Natural killer cell (primary cell): ENCODE results near the gene COL25A1. TPM values are rescaled to one million over a fixed set of nuclear protein-coding genes. Genes with fewer than 3 reads are reported as not detected.
"Not testable (repeated sequence)": the region's sequence is repeated elsewhere in the genome, so short reads cannot be mapped to it uniquely, and the experiment has no call there.

ENCODE experiments used
- ATAC-seq, 3 donors: fragments of 150-1000 bp in 2 of 3; fragments of 200-7000 bp in 1 of 3; cut with Tn5 transposase; 1 replicate in 1 of 3; 2 replicates in 2 of 3; pipeline ENCODE4 v1.10.0; 2021; ENCODE audit warnings: mild to moderate bottlenecking in 2 of 3, moderate library complexity in 2 of 3
- DNase-seq, 2 donors: peaks; one replicate each; pipeline versions ENCODE4 v3.0.0 to v3.0.0-alpha.2; 2013 to 2021; ENCODE audit warnings: mixed read lengths in 1 of 2
- H3K27ac ChIP-seq: one replicate; pipeline ENCODE4 v1.5.1; 2013; ENCODE audit warnings: mild to moderate bottlenecking, low read length
- H3K27me3 ChIP-seq: one replicate; pipeline ENCODE4 v1.6.1; 2013; ENCODE audit warnings: low read length; ENCODE audit not compliant: control insufficient read depth, insufficient read depth
- H3K36me3 ChIP-seq: one replicate; pipeline ENCODE4 v1.6.1; 2013; ENCODE audit warnings: low read length; ENCODE audit not compliant: control insufficient read depth, insufficient read depth
- H3K4me1 ChIP-seq: one replicate; pipeline ENCODE4 v1.6.1; 2013; ENCODE audit warnings: low read length; ENCODE audit not compliant: control insufficient read depth, insufficient read depth
- H3K4me3 ChIP-seq: one replicate; pipeline ENCODE4 v1.5.1; 2013; ENCODE audit warnings: low read length
- H3K9me3 ChIP-seq: one replicate; pipeline ENCODE4 v1.6.1; 2013; ENCODE audit warnings: low read length; ENCODE audit not compliant: control insufficient read depth, insufficient read depth
- H3K27ac Mint-ChIP-seq, 2 donors: one replicate each; pipeline ENCODE4 v1.8.0; 2022; ENCODE audit warnings: mild to moderate bottlenecking in 2 of 2, mixed read lengths in 2 of 2, moderate library complexity in 1 of 2
- H3K27me3 Mint-ChIP-seq, 2 donors: one replicate each; pipeline ENCODE4 v1.8.0; 2022; ENCODE audit warnings: low read depth in 2 of 2, mixed read lengths in 2 of 2
- H3K36me3 Mint-ChIP-seq: one replicate; pipeline ENCODE4 v1.8.0; 2022; ENCODE audit warnings: mixed read lengths
- H3K4me1 Mint-ChIP-seq, 2 donors: one replicate each; pipeline ENCODE4 v1.8.0; 2022; ENCODE audit warnings: mixed read lengths in 2 of 2
- H3K4me3 Mint-ChIP-seq: one replicate; pipeline ENCODE4 v1.8.0; 2022; ENCODE audit warnings: mild to moderate bottlenecking, moderate library complexity, mixed read lengths
- H3K9me3 Mint-ChIP-seq, 2 donors: one replicate each; pipeline ENCODE4 v1.8.0; 2022; ENCODE audit warnings: mixed read lengths in 2 of 2
- CTCF ChIP-seq: fragments of 200-600 bp; IDR thresholded peaks from one replicate; pipeline ENCODE4 v1.8.0; 2022; ENCODE audit warnings: antibody characterized with exemption
- WGBS: methylation state at CpG from one replicate; pipeline ENCODE4 v1.1.7; 2013; ENCODE audit warnings: missing lambda C conversion rate; ENCODE audit not compliant: insufficient coverage; 5-methylcytosine and 5-hydroxymethylcytosine counted together
- intact Hi-C: fragments of 100-400 bp; cut with micrococcal nuclease; formaldehyde crosslinking; loops from one replicate; pipeline ENCODE4 v1.14.2; 2022
- total RNA-seq, 4 donors: library from RNA; stranded (reverse); fragments of 120-200 nt in 1 of 4; gene quantifications; one replicate each; pipeline versions ENCODE4 v1.2.3 to v1.2.4, GENCODE V29; 2013 to 2022

Gene COL25A1
- total RNA-seq, 3 donors from 2014 or later (not counting 1 experiment from before 2014, with no cell fraction given): 0.08 TPM; not detected in 2

- no peaks in the 10 kb centered on the region for H3K9me3 Mint-ChIP-seq
- no peak overlapping the region for H3K4me3 Mint-ChIP-seq
- Histone ChIP-seq H3K4me1 (no peaks in the 10 kb centered on the region), H3K9me3 (no peaks in the 10 kb centered on the region), H3K4me3 (no peak overlapping the region), H3K27me3 (no peaks in the 10 kb centered on the region), H3K27ac (no peak overlapping the region), H3K36me3 (no peaks in the 10 kb centered on the region)
- TF ChIP-seq CTCF: no peak
- no CpG with 5 or more reads among the region's 3 CpGs for WGBS
- no peaks in the 10 kb centered on the region for H3K4me1 Mint-ChIP-seq
- intact Hi-C loops: no loop called here
- no peak overlapping the region for H3K27ac Mint-ChIP-seq
- DNase-seq (no peak), ATAC-seq (no peak)
- H3K36me3 Mint-ChIP-seq: no peaks in the 10 kb centered on the region
- H3K27me3 Mint-ChIP-seq: peaks cover 0 to 4% of the 10 kb centered on the region in 2 donors
Observed at GRCh38 chr4:108878806-108879205, 423.7 kb downstream of the COL25A1 start.

- Histone ChIP-seq H3K36me3 (no peaks in the 10 kb centered on the region), H3K4me3 (no peak overlapping the region), H3K9me3 (no peaks in the 10 kb centered on the region), H3K27me3 (no peaks in the 10 kb centered on the region), H3K27ac (no peak overlapping the region), H3K4me1 (no peaks in the 10 kb centered on the region)
- 84% methylated on average over 2 of the region's 2 CpGs for WGBS
- Mint-ChIP-seq H3K27me3 (peaks cover 0 to 4% of the 10 kb centered on the region in 2 donors), H3K9me3 (no peaks in the 10 kb centered on the region), H3K36me3 (no peaks in the 10 kb centered on the region), H3K27ac (no peak overlapping the region), H3K4me1 (no peaks in the 10 kb centered on the region), H3K4me3 (no peak overlapping the region)
- DNase-seq (no peak), ATAC-seq (no peak)
- intact Hi-C loops: no loop called here
- no peak for TF ChIP-seq CTCF
Observed at GRCh38 chr4:108877821-108878220, 424.6 kb downstream of the COL25A1 start.

- Histone ChIP-seq H3K27me3 (no peaks in the 10 kb centered on the region), H3K36me3 (no peaks in the 10 kb centered on the region), H3K9me3 (no peaks in the 10 kb centered on the region), H3K4me3 (no peak overlapping the region), H3K4me1 (no peaks in the 10 kb centered on the region), H3K27ac (no peak overlapping the region)
- WGBS: no CpG with 5 or more reads among the region's 1 CpG
- H3K4me3 Mint-ChIP-seq: no peak overlapping the region
- ATAC-seq (no peak), DNase-seq (no peak)
- no peak for TF ChIP-seq CTCF
- H3K9me3 Mint-ChIP-seq: no peaks in the 10 kb centered on the region
- H3K27me3 Mint-ChIP-seq: peaks cover 0 to 4% of the 10 kb centered on the region in 2 donors
- no peak overlapping the region for H3K27ac Mint-ChIP-seq
- no peaks in the 10 kb centered on the region for H3K4me1 Mint-ChIP-seq
- no peaks in the 10 kb centered on the region for H3K36me3 Mint-ChIP-seq
- intact Hi-C loops: no loop called here
Observed at GRCh38 chr4:108874806-108875205, 427.7 kb downstream of the COL25A1 start.

GRCh38 chr4:108869970-108870369 lies 432.5 kb downstream of the COL25A1 start:
- ATAC-seq, H3K27me3 Mint-ChIP-seq, H3K4me3 Mint-ChIP-seq, intact Hi-C loops, H3K4me1 Mint-ChIP-seq, H3K36me3 Mint-ChIP-seq, DNase-seq, H3K9me3 Mint-ChIP-seq, H3K27me3 ChIP-seq, H3K36me3 ChIP-seq, H3K9me3 ChIP-seq, H3K4me1 ChIP-seq, H3K27ac Mint-ChIP-seq, H3K27ac ChIP-seq, H3K4me3 ChIP-seq: not testable (repeated sequence)
- 95% methylated on average over 9 of the region's 9 CpGs for WGBS
